GM12892 (cell line): Measurements from ENCODE around the gene CENPW.

Experiments
- DNase-seq: peaks from one replicate; pipeline ENCODE4 v3.0.0; 2011; ENCODE audit not compliant: insufficient read length
- FAIRE-seq: peaks from 2 replicates; lab custom pipeline; 2011; peaks lifted over from hg19 to GRCh38; lab: Jason Lieb, UNC
- POLR2A ChIP-seq: IDR thresholded peaks from 2 replicates; pipeline ENCODE4 v1.6.1; 2011; ENCODE audit warnings: low read depth, low read length, control low read depth
- POLR2AphosphoS5 ChIP-seq: IDR thresholded peaks from 2 replicates; pipeline ENCODE4 v1.6.1; 2011; ENCODE audit warnings: low read depth, low read length, control low read depth
- TAF1 ChIP-seq: IDR thresholded peaks from 2 replicates; pipeline ENCODE4 v1.6.1; 2011; ENCODE audit warnings: low read depth, mild to moderate bottlenecking, control low read depth, low read length, borderline replicate concordance

The CENPW gene

DNA sequence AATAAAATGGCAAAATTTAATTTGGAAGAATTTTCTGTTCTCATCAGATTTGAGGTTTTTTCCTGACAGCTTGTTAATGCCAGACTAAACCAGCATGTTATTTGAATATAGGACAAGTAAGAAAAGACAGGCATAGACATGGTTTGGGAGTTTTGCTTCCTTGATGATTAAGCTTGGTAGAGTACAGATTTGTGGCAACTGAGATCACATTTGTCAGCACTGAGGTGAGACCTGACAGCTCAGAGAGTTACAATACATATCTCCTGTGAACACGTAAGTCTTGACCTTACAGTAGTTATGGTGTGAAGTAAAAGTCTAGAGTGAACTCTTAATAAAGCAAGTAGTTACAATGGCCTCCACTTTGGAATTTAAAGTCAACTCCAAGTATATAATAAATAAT, 34.5 kb downstream of the CENPW start:
- FAIRE-seq = no peak
- TF ChIP-seq TAF1 (no peak), POLR2AphosphoS5 (no peak), POLR2A (no peak)
- DNase-seq = no peak

DNA sequence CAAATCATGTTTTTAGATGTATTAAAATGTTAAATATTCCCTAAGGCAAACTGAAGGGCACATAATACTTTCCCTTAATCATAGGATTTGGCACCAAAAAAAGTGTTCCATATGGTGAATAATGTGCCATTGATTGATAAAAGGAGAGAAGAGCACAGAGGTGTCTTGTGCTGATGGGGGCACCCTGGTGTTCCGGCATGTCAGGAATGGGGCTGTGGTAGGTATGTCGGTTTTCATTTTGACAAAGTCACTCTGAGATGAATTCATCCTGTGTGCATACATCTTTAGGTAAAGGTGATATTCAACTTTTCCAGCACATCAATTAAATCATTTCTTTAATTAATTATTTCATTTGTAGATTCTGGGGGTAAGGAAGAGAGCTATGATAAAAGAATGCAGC, 36.8 kb downstream of the CENPW start:
- DNase-seq (no peak), FAIRE-seq (no peak)
- TF ChIP-seq POLR2A = no peak
- TF ChIP-seq POLR2AphosphoS5 = no peak
- TF ChIP-seq TAF1 = no peak

DNA sequence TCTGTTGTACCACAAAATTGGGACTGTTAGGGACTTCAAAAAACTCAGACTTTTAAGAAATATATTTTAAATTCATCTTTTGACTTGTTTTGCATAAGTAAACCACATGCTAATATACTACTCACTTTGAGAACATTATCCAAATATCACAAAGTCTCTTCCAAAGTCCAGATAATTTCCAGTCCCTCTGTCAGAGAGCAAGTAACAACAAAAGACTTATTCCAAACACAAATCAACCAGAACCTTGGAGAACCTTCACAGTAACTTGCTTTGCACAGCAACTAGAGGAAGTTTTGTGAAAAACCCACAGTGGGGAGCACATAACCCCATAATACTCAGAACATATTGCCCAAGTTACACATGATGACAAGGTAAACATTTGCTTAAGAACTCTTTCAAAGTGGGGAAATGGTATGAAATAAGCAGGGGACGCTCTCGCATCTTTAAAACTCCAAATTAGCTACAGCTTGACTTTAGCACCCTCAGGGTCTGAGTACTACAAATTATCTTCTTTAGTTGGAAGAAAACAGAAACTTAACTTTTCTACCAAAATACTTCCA, 37.8 kb downstream of the CENPW start:
- TF ChIP-seq POLR2AphosphoS5 = no peak
- no peak for TF ChIP-seq TAF1
- TF ChIP-seq POLR2A = no peak
- FAIRE-seq (no peak), DNase-seq (no peak)

DNA sequence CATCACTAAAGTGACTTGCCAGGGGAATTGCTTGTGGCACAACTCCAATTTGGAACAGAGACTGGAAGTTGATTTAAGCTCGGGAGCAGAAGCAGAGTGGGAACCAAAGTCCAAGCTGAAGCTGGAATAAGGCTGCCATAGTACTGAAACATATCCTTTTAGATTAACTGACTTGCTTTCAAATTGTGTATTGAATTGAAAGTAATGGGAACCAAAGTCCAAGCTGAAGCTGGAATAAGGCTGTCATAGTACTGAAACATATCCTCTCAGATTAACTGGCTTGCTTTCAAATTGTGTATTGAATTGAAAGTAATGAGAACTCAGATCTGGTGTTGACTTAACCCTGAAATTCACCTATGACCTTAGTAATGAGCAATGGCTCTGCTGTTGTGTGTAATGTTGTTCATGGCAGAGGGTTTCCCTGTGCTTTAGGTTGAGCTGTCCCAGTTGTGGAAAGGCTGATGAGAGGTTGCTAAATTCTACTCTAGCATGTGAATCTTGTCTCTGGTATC, 40.2 kb downstream of the CENPW start:
- FAIRE-seq = no peak

DNA sequence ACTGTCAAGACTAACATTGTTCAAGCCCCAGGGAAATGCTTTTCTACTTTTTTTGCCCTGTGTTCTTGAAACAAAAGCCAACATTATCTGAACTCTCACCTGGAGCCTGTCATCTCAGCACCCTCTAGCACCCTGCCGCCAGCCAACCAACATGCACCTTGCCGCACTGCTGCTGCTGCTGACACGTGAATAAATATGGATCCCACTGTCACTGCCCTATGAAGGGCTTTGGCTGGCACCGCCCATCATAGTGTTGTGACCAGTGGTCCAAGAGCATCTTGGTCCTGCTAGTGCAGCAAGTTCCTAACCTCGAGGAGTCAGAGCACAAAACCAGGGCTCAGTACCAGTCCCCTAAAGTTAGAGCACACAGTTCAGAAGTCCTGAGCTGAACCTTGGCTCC, 41.6 kb downstream of the CENPW start:
- TF ChIP-seq POLR2AphosphoS5 (no peak), TAF1 (no peak), POLR2A (no peak)
- DNase-seq (no peak), FAIRE-seq (no peak)

More for the DNA sequence above, 40.2 kb downstream of the CENPW start:
- DNase-seq = no peak
- TF ChIP-seq TAF1 (no peak), POLR2A (no peak), POLR2AphosphoS5 (no peak)

DNA sequence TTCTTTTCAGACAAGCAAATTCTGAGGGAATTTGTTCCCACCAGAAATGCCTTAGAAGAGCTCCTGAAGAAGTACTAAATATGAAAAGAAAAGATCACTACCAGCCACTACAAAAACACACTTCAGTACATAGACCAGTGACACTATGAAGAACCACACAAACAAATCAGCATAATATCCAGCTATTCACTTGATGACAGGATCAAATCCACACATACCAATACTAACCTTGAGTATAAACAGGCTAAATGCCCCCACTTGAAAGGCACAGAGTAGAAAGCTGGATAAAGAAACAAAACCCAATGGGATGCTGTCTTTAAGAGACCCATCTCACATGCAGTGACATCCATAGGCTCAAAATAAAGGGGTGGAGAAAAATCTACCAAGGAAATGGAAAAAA, 43.3 kb downstream of the CENPW start:
- TF ChIP-seq POLR2A = no peak
- TF ChIP-seq TAF1 = no peak
- TF ChIP-seq POLR2AphosphoS5 = no peak
- FAIRE-seq (no peak), DNase-seq (no peak)

DNA sequence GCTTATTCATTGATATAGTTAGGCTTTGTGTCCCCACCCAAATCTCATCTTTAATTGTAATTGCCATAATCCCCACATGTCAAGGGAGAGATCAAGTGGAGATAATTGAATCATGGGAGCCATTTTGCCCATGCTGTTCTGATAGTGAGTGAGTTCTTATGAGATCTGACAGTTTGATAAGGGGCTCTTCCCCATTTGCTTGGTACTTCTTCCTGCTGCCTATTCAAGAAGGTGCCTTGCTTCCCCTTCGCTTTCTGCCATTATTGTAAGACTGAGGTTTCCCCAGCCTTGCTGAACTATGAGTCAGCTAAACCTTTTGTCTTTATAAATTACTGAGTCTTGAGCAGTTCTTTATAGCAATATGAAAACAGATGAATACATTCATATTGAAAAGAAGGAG, 45.6 kb downstream of the CENPW start:
- TF ChIP-seq TAF1 (no peak), POLR2AphosphoS5 (no peak), POLR2A (no peak)
- FAIRE-seq = no peak
- no peak for DNase-seq

DNA sequence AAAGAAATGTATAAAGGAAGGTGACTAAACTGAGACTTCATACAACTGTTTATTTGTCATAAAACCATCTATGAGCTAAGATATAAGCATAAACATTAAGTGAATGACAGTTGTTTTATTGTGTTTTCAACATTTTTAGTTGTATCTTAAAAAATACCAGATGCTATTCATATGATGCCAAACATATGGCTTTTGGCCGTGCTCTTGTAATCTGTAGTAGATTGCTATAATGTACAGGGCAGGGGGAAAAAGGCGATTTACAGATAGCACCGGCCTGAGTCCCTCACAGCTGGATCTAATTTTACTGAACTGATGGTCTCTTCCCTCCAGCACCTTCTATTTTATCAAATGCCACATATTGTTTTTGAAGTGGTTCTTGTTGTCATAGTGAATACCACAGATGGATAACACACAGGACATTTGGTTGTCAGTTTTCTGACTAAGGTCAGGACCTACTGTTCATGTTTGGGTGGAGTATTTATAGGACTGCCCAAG, 48.2 kb downstream of the CENPW start:
- no peak for DNase-seq
- no peak for TF ChIP-seq TAF1
- TF ChIP-seq POLR2A = no peak
- TF ChIP-seq POLR2AphosphoS5 = no peak
- FAIRE-seq = no peak

DNA sequence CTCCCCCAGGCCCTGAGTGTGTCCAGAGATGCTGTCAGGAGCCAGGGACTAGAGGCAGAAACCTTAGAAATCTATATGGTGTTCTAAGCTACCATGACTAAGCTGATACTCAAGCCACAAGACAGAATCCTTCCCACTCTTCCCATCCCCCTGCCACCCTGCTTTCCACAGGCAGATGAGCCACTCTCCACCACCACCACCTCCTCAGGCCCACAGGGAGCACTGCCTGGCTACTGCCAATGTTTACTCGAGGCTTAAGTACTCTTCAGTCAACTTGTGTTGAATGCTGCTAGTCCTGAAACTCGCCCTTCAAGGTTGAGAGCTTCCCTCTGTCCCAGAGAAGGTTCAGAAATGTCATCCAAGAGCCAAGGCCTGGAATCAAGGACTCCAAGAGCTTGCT, 56.2 kb downstream of the CENPW start:
- DNase-seq (no peak), FAIRE-seq (no peak)
- no peak for TF ChIP-seq TAF1
